ENCODE results near the gene WDFY2. TPM values are rescaled to one million over a fixed set of nuclear protein-coding genes. Genes with fewer than 3 reads are reported as not detected.

The WDFY2 gene
- total and polyA plus RNA-seq, 2 of the 13 experiments (the other 11 are each of a cell fraction or from before 2014, with no cell fraction given), result 22.6 to 27.0 TPM

- TF ChIP-seq ZNF274 (CRISPR knock-in tag; IDR thresholded peaks at IDR 0.05) (0 out of 2 replicates have a peak, but pooled peaks have one; percentile 41), TAF1 (CRISPR knock-in tag; IDR thresholded peaks at IDR 0.05) (peak; percentile 44), FOXO4 (CRISPR knock-in tag; conservative IDR thresholded peaks at IDR 0.05) (no peak), ZNF543 (CRISPR knock-in tag; IDR thresholded peaks at IDR 0.05) (no peak; the same call in 1 of the 2 replicates), ZKSCAN8 (CRISPR knock-in tag; IDR thresholded peaks at IDR 0.05; ENCODE audit: borderline replicate concordance) (0 out of 2 replicates have a peak, but pooled peaks have one; percentile 45), JUND (CRISPR knock-in tag; IDR thresholded peaks at IDR 0.05) (no peak), ATRX (CRISPR knock-in tag; IDR thresholded peaks at IDR 0.05; ENCODE audit: borderline replicate concordance) (no peak), KLF15 (CRISPR knock-in tag; IDR thresholded peaks at IDR 0.05; ENCODE audit: borderline replicate concordance) (no peak), ZNF75D (CRISPR knock-in tag; IDR thresholded peaks at IDR 0.05; ENCODE audit: borderline replicate concordance) (no peak), ZBTB1 (CRISPR knock-in tag; IDR thresholded peaks at IDR 0.05; ENCODE audit: borderline replicate concordance) (no peak), ZNF484 (CRISPR knock-in tag; IDR thresholded peaks at IDR 0.05; ENCODE audit: borderline replicate concordance, low read depth) (no peak), ZNF275 (CRISPR knock-in tag; IDR thresholded peaks at IDR 0.05; ENCODE audit: borderline replicate concordance) (no peak; the same call in 1 of the 2 replicates), ZFP90 (CRISPR knock-in tag; IDR thresholded peaks at IDR 0.05; ENCODE audit: borderline replicate concordance) (no peak; the same call in 1 of the 2 replicates), ARHGAP35 (CRISPR knock-in tag; IDR thresholded peaks at IDR 0.05; ENCODE audit: borderline replicate concordance) (0 out of 2 replicates have a peak, but pooled peaks have one; percentile 70), CREM (IDR thresholded peaks at IDR 0.05) (0 out of 2 replicates have a peak, but pooled peaks have one; percentile 87), CREM (CRISPR knock-in tag; IDR thresholded peaks at IDR 0.05) (no peak), FOXP1 (IDR thresholded peaks at IDR 0.05) (no peak), FOXP1 (CRISPR knock-in tag; IDR thresholded peaks at IDR 0.05) (no peak), ZNF792 (CRISPR knock-in tag; IDR thresholded peaks at IDR 0.05) (no peak), CC2D1A (CRISPR knock-in tag; IDR thresholded peaks at IDR 0.05) (no peak), KLF16 (CRISPR knock-in tag; IDR thresholded peaks at IDR 0.05) (0 out of 4 replicates have a peak, but pooled peaks of 1 of the 2 experiments have one; percentile 12), SRY (CRISPR knock-in tag; IDR thresholded peaks at IDR 0.05) (no peak), TRIM24 (CRISPR knock-in tag; IDR thresholded peaks at IDR 0.05) (no peak), REXO4 (CRISPR knock-in tag; IDR thresholded peaks at IDR 0.05; ENCODE audit: borderline replicate concordance) (no peak), SNAPC5 (CRISPR knock-in tag; IDR thresholded peaks at IDR 0.05; ENCODE audit: borderline replicate concordance) (no peak), ZSCAN20 (CRISPR knock-in tag; IDR thresholded peaks at IDR 0.05; ENCODE audit: borderline replicate concordance) (no peak), ZNF354B (CRISPR knock-in tag; IDR thresholded peaks at IDR 0.05) (no peak)
- TF ChIP-seq, protein P1, sequence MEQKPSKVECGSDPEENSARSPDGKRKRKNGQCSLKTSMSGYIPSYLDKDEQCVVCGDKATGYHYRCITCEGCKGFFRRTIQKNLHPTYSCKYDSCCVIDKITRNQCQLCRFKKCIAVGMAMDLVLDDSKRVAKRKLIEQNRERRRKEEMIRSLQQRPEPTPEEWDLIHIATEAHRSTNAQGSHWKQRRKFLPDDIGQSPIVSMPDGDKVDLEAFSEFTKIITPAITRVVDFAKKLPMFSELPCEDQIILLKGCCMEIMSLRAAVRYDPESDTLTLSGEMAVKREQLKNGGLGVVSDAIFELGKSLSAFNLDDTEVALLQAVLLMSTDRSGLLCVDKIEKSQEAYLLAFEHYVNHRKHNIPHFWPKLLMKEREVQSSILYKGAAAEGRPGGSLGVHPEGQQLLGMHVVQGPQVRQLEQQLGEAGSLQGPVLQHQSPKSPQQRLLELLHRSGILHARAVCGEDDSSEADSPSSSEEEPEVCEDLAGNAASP (CRISPR knock-in tag; IDR thresholded peaks at IDR 0.05; ENCODE audit: borderline replicate concordance), result peak; percentile 100
- TF ChIP-seq, protein P2, sequence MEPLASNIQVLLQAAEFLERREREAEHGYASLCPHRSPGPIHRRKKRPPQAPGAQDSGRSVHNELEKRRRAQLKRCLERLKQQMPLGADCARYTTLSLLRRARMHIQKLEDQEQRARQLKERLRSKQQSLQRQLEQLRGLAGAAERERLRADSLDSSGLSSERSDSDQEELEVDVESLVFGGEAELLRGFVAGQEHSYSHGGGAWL (CRISPR knock-in tag; IDR thresholded peaks at IDR 0.05), result no peak
These were observed 790 bp upstream of the WDFY2 start (continued) for GRCh38 chr13:51583469-51583874.

All from HepG2 (cell line).